ENCODE data around the gene ABCB9. TPM values are rescaled to one million over a fixed set of nuclear protein-coding genes. Genes with fewer than 3 reads are reported as not detected.

Gene ABCB9
- total RNA-seq, 4 donors from 2014 or later, result 0.40 to 15.3 (median 9.2) TPM

GRCh38 chr12:122955156-122955555, 11.1 kb downstream of the ABCB9 start:
- 75% methylated on average over 8 of the region's 8 CpGs; no CpG with 5 or more reads in 1 of the 2 donors for WGBS, 2 donors (ENCODE audit: low coverage in 1 of 2)
- intact Hi-C loops (cut with DNase I; ENCODE audit: low total_unique reads), result loop anchor here (10.0 kb wide), 1 partner anchor 150 kb away; no protein-coding TSS in a partner anchor

GRCh38 chr12:122951979-122952892, 14.0 kb downstream of the ABCB9 start:
- peak overlapping the region; percentile 34 to 71 (median 60) for H3K27ac ChIP-seq
- peak; percentile 85 for DNase-seq

More at GRCh38 chr12:122955156-122955555, 11.1 kb downstream of the ABCB9 start:
- no peaks in the 10 kb centered on the region for H3K9me3 ChIP-seq
- H3K27me3 ChIP-seq, result no peaks in the 10 kb centered on the region
- no peak for TF ChIP-seq POLR2AphosphoS5 (IDR thresholded peaks at IDR 0.05)
- TF ChIP-seq CTCF (IDR thresholded peaks at IDR 0.05), result no peak
- TF ChIP-seq EP300 (IDR thresholded peaks at IDR 0.05; ENCODE audit: low read depth), result no peak
- no peak for TF ChIP-seq POLR2A (IDR thresholded peaks at IDR 0.05)
- H3K4me3 ChIP-seq, result no peak overlapping the region
- no peak for DNase-seq
- H3K27ac ChIP-seq, result no peak overlapping the region
- peaks cover 7 to 25% (median 9%) of the 10 kb centered on the region in 4 donors for H3K4me1 ChIP-seq
- in situ Hi-C loops (cut with MboI; ENCODE audit: low pct_ligation_motif_present in 1 of 4, low pct_unique_long_range_greater_than_20kb in 1 of 4, low sequenced_read_pairs in 3 of 4), result loop anchor here in 3 of 4 donors (10.0 to 25.0 kb wide), 3 partner anchors 80 to 318 kb away; no protein-coding TSS in a partner anchor
- no peaks in the 10 kb centered on the region for H3K36me3 ChIP-seq

DNA sequence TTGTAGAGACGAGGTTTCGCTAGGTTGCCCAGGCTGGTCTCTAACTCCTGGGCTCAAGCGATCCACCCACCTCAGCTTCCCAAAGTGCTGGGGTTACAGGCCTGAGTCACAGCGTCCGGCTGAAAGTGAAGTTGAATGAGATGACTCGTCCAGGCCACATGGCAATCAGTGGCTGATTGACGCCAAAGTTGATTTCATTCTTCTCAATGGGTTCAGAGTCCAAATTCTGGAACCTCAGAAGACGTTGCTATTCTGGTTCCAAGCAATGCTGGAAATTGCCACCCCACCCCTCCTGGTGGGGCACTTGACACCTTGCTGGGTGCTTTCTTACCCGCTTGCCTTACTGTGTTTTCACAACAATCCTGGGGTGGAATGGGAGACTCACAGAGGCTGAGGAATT, 14.9 kb downstream of the ABCB9 start:
- peak; percentile 74 for DNase-seq
- Histone ChIP-seq H3K4me1 (peaks cover 17 to 42% (median 23%) of the 10 kb centered on the region in 4 donors), H3K27me3 (no peaks in the 10 kb centered on the region), H3K36me3 (no peaks in the 10 kb centered on the region), H3K27ac (peak overlapping the region; percentile 34 to 71 (median 62)), H3K9me3 (no peaks in the 10 kb centered on the region), H3K4me3 (no peak overlapping the region)
- WGBS, 2 donors (ENCODE audit: low coverage in 1 of 2), result 60% methylated on average over 1 to 8 of the region's 9 CpGs
- in situ Hi-C loops (cut with MboI; ENCODE audit: low pct_ligation_motif_present in 1 of 4, low pct_unique_long_range_greater_than_20kb in 1 of 4, low sequenced_read_pairs in 3 of 4) (loop anchor here (5.0 to 25.0 kb wide), 7 partner anchors 77 to 314 kb away; no protein-coding TSS in a partner anchor), intact Hi-C loops (cut with DNase I; ENCODE audit: low total_unique reads) (loop anchor here (5.0 to 10.0 kb wide), 2 partner anchors 89 to 147 kb away; no protein-coding TSS in a partner anchor)
- no peak for TF ChIP-seq EP300 (IDR thresholded peaks at IDR 0.05; ENCODE audit: low read depth)
- peak in 2 of 3 donors; percentile 32 to 50 for TF ChIP-seq POLR2AphosphoS5 (IDR thresholded peaks at IDR 0.05)
- TF ChIP-seq POLR2A (IDR thresholded peaks at IDR 0.05), result no peak
- peak in 3 of 5 experiments; percentile 15 to 57 (median 37) for TF ChIP-seq CTCF (IDR thresholded peaks at IDR 0.05)

More at GRCh38 chr12:122951979-122952892, 14.0 kb downstream of the ABCB9 start:
- H3K36me3 ChIP-seq, result no peaks in the 10 kb centered on the region
- intact Hi-C loops (cut with DNase I; ENCODE audit: low total_unique reads) (loop anchor here (5.0 to 10.0 kb wide), 2 partner anchors 90 to 147 kb away; no protein-coding TSS in a partner anchor), in situ Hi-C loops (cut with MboI; ENCODE audit: low pct_ligation_motif_present in 1 of 4, low pct_unique_long_range_greater_than_20kb in 1 of 4, low sequenced_read_pairs in 3 of 4) (loop anchor here (5.0 to 25.0 kb wide), 7 partner anchors 77 to 315 kb away; no protein-coding TSS in a partner anchor)
- peaks cover 13 to 33% (median 15%) of the 10 kb centered on the region in 4 donors for H3K4me1 ChIP-seq
- no peaks in the 10 kb centered on the region for H3K9me3 ChIP-seq
- 69% methylated on average over 12 of the region's 12 CpGs; no CpG with 5 or more reads in 1 of the 2 donors for WGBS, 2 donors (ENCODE audit: low coverage in 1 of 2)
- H3K27me3 ChIP-seq, result no peaks in the 10 kb centered on the region
- TF ChIP-seq CTCF (IDR thresholded peaks at IDR 0.05) (peak; percentile 78 to 90 (median 84)), POLR2AphosphoS5 (IDR thresholded peaks at IDR 0.05) (no peak)
- H3K4me3 ChIP-seq, result no peak overlapping the region
